SK-N-SH (cell line): ENCODE measurements around the gene CD14. TPM values are rescaled to one million over a fixed set of nuclear protein-coding genes. Genes with fewer than 3 reads are reported as not detected.
"Not testable (repeated sequence)": the region's sequence is repeated elsewhere in the genome, so short reads cannot be mapped to it uniquely, and the experiment has no call there.

ENCODE experiments used
- CTCF ChIA-PET: fragments of 300-600, 350-600 bp; formaldehyde crosslinking; extraction: SDS; loops from one replicate; lab custom pipeline; 2021; lab: Yijun Ruan, JAX
- POLR2A ChIA-PET: fragments of 350-600 bp; sonication (Branson Sonifier 250); formaldehyde crosslinking; extraction: SDS; loops from one replicate; lab custom pipeline; 2020; ENCODE audit warnings: antibody characterized with exemption, inconsistent platforms; lab: Yijun Ruan, JAX
- DNase-seq: peaks from one replicate; pipeline ENCODE4 v3.0.0; 2012
- H2AFZ ChIP-seq: fragments of 200-600 bp; sonication (generic); 2 replicates; pipeline ENCODE4 v1.8.1; 2016; ENCODE audit warnings: antibody characterized with exemption, mild to moderate bottlenecking, low read depth
- H3F3A ChIP-seq: fragments of 200-600 bp; sonication (generic); replicated peaks from 2 replicates; pipeline ENCODE3; 2016; ENCODE audit warnings: antibody characterized with exemption, mild to moderate bottlenecking; ENCODE audit not compliant: insufficient read depth
- H3K27ac ChIP-seq, 2 experiments: fragments of 200-500 bp in 1 of 2; fragments of 200-600 bp in 1 of 2; sonication (Bioruptor generic) in 1 of 2; sonication (generic), shearing (Covaris generic) in 1 of 2; 2 replicates each; pipeline versions ENCODE4 v1.5.1 to v1.6.1; 2014 to 2016; ENCODE audit warnings: low read depth in 2 of 2, inconsistent platforms in 1 of 2, low read length in 1 of 2, mild to moderate bottlenecking in 1 of 2, mixed read lengths in 1 of 2
- H3K27me3 ChIP-seq: fragments of 200-600 bp; sonication (generic), shearing (Covaris generic); 2 replicates; pipeline ENCODE4 v1.6.1; 2016; ENCODE audit warnings: mixed run types; ENCODE audit not compliant: insufficient read depth
- H3K36me3 ChIP-seq, 2 experiments: fragments of 200-500 bp in 1 of 2; fragments of 200-600 bp in 1 of 2; sonication (Bioruptor generic) in 1 of 2; sonication (generic) in 1 of 2; replicated peaks in 1 of 2; 2 replicates each; pipeline versions ENCODE3 to v1.5.1; 2014 to 2016; ENCODE audit warnings: low read length in 1 of 2, mild to moderate bottlenecking in 1 of 2; ENCODE audit not compliant: insufficient read depth in 2 of 2, control insufficient read depth in 1 of 2
- H3K4me1 ChIP-seq, 2 experiments: fragments of 200-500 bp in 1 of 2; fragments of 200-600 bp in 1 of 2; sonication (Bioruptor generic) in 1 of 2; sonication (generic), shearing (Covaris generic) in 1 of 2; 2 replicates each; pipeline versions ENCODE4 v1.5.1 to v1.6.1; 2014 to 2016; ENCODE audit warnings: low read depth in 1 of 2, low read length in 1 of 2, mixed run types in 1 of 2; ENCODE audit not compliant: insufficient read depth in 2 of 2, control insufficient read depth in 1 of 2
- H3K4me2 ChIP-seq: fragments of 200-600 bp; sonication (generic), shearing (Covaris generic); 2 replicates; pipeline ENCODE4 v1.6.1; 2017; ENCODE audit warnings: mixed run types
- H3K4me3 ChIP-seq, 2 experiments: fragments of 200-500 bp in 1 of 2; fragments of 200-600 bp in 1 of 2; sonication (Bioruptor generic) in 1 of 2; sonication (generic), shearing (Covaris generic) in 1 of 2; 2 replicates each; pipeline versions ENCODE4 v1.5.1 to v1.8.1; 2014 to 2016; ENCODE audit warnings: low read depth in 2 of 2, inconsistent platforms in 1 of 2, low read length in 1 of 2, mild to moderate bottlenecking in 1 of 2, mixed read lengths in 1 of 2, moderate library complexity in 1 of 2
- H3K79me2 ChIP-seq: fragments of 200-600 bp; sonication (generic); 2 replicates; pipeline ENCODE4 v1.8.1; 2017; ENCODE audit warnings: mild to moderate bottlenecking; ENCODE audit not compliant: insufficient read depth
- H3K9ac ChIP-seq: fragments of 200-600 bp; sonication (generic); 2 replicates; pipeline ENCODE4 v1.6.1; 2017; ENCODE audit warnings: mixed run types
- H3K9me2 ChIP-seq: fragments of 200-600 bp; sonication (generic); 2 replicates; pipeline ENCODE4 v1.6.1; 2017; ENCODE audit warnings: mixed run types
- H3K9me3 ChIP-seq: fragments of 200-600 bp; sonication (generic); 2 replicates; pipeline ENCODE4 v1.6.1; 2017; ENCODE audit warnings: mixed run types, mild to moderate bottlenecking, moderate library complexity
- H4K20me1 ChIP-seq: fragments of 200-600 bp; sonication (generic); 2 replicates; pipeline ENCODE4 v1.6.1; 2017; ENCODE audit warnings: mild to moderate bottlenecking, mixed run types; ENCODE audit not compliant: insufficient read depth
- CHD2 ChIP-seq: fragments of 150-350 bp; IDR thresholded peaks from 2 replicates; pipeline ENCODE4 v1.6.1; 2018; ENCODE audit warnings: low read length; ENCODE audit not compliant: partially characterized antibody
- CTCF ChIP-seq: fragments of 200-600 bp; sonication (generic); IDR thresholded peaks from 2 replicates; pipeline ENCODE4 v1.6.1; 2017; ENCODE audit warnings: antibody characterized with exemption, mild to moderate bottlenecking, moderate library complexity
- ELF1 ChIP-seq: IDR thresholded peaks from 2 replicates; pipeline ENCODE4 v1.4.0; 2012
- EZH2phosphoT487 ChIP-seq: fragments of 200-600 bp; sonication (generic); IDR thresholded peaks from 2 replicates; pipeline ENCODE4 v1.6.1; 2017; ENCODE audit warnings: low read depth, mixed run types, mild to moderate bottlenecking, antibody characterized with exemption, moderate library complexity, borderline replicate concordance
- FOSL2 ChIP-seq: IDR thresholded peaks from 2 replicates; pipeline ENCODE4 v1.4.0; 2012; ENCODE audit warnings: low read depth, mild to moderate bottlenecking, moderate library complexity, borderline replicate concordance
- FOXM1 ChIP-seq: IDR thresholded peaks from 2 replicates; pipeline ENCODE4 v1.4.0; 2012; ENCODE audit warnings: low read depth, mild to moderate bottlenecking
- GABPA ChIP-seq: IDR thresholded peaks from 2 replicates; pipeline ENCODE4 v1.4.0; 2012; ENCODE audit warnings: low read depth, mild to moderate bottlenecking
- GATA2 ChIP-seq: sonication (generic); formaldehyde crosslinking; IDR thresholded peaks from 2 replicates; pipeline ENCODE4 v1.5.0; 2020; ENCODE audit warnings: mild to moderate bottlenecking, missing genetic modification reagents
- JUND ChIP-seq: IDR thresholded peaks from 2 replicates; pipeline ENCODE4 v1.4.0; 2012
- MAX ChIP-seq: IDR thresholded peaks from 2 replicates; pipeline ENCODE4 v1.4.0; 2012; ENCODE audit warnings: low read depth
- MEF2A ChIP-seq: IDR thresholded peaks from 2 replicates; pipeline ENCODE4 v1.4.0; 2012; ENCODE audit warnings: low read depth, borderline replicate concordance
- MXI1 ChIP-seq: IDR thresholded peaks from 2 replicates; pipeline ENCODE4 v1.6.1; 2012; ENCODE audit warnings: mild to moderate bottlenecking, low read depth, low read length, improper control_type of control experiment
- NRF1 ChIP-seq: IDR thresholded peaks from 2 replicates; pipeline ENCODE4 v1.6.1; 2012; ENCODE audit warnings: low read depth, mild to moderate bottlenecking, low read length
- POLR2AphosphoS5 ChIP-seq: IDR thresholded peaks from 2 replicates; pipeline ENCODE4 v1.6.1; 2012; ENCODE audit warnings: low read depth, low read length
- RFX5 ChIP-seq: IDR thresholded peaks from 2 replicates; pipeline ENCODE4 v1.6.1; 2012; ENCODE audit warnings: mild to moderate bottlenecking, improper control_type of control experiment, low read length
- RXRA ChIP-seq: IDR thresholded peaks from 2 replicates; pipeline ENCODE4 v1.4.0; 2012; ENCODE audit warnings: low read depth, mild to moderate bottlenecking, borderline replicate concordance
- SIN3A ChIP-seq: IDR thresholded peaks from 2 replicates; pipeline ENCODE4 v1.6.1; 2012; ENCODE audit warnings: low read depth, mild to moderate bottlenecking, low read length, moderate library complexity, borderline replicate concordance
- TAF1 ChIP-seq: IDR thresholded peaks from 2 replicates; pipeline ENCODE4 v1.6.1; 2012; ENCODE audit warnings: low read depth, mild to moderate bottlenecking, low read length, moderate library complexity, borderline replicate concordance
- TCF12 ChIP-seq: IDR thresholded peaks from 2 replicates; pipeline ENCODE4 v1.4.0; 2012
- TEAD4 ChIP-seq: IDR thresholded peaks from 2 replicates; pipeline ENCODE4 v1.4.0; 2012; ENCODE audit warnings: mild to moderate bottlenecking, borderline replicate concordance; ENCODE audit not compliant: insufficient read depth
- USF1 ChIP-seq: IDR thresholded peaks from 2 replicates; pipeline ENCODE4 v1.4.0; 2012; ENCODE audit warnings: low read depth, borderline replicate concordance
- ZBTB33 ChIP-seq: IDR thresholded peaks from 2 replicates; pipeline ENCODE4 v1.4.0; 2012; ENCODE audit warnings: low read depth, borderline replicate concordance
- WGBS: methylation state at CpG from one replicate; pipeline ENCODE4 v1.1.6; 2017; ENCODE audit warnings: low lambda C conversion rate; 5-methylcytosine and 5-hydroxymethylcytosine counted together
- polyA plus RNA-seq, 3 experiments: library from polyadenylated mRNA; depleted of rRNA; stranded (reverse); fragments of >200 nt; gene quantifications; 2 replicates each; pipeline ENCODE4 v1.2.3, GENCODE V29; 2012

The CD14 gene
- polyA plus RNA-seq, 1 of the 3 experiments (the other 2 are of a cell fraction): 0.12 TPM

- TF ChIP-seq ELF1 (no peak), CHD2 (no peak), RXRA (no peak)
Observed at GRCh38 chr5:140603734-140604133, 29.2 kb downstream of the CD14 start (continued).

GRCh38 chr5:140603446-140603698, 29.6 kb downstream of the CD14 start:
- H3K9ac ChIP-seq, H4K20me1 ChIP-seq, H3K79me2 ChIP-seq, H3K4me3 ChIP-seq, H3F3A ChIP-seq, H3K36me3 ChIP-seq, H3K27me3 ChIP-seq, H3K4me2 ChIP-seq, POLR2A ChIA-PET, H3K27ac ChIP-seq, H3K4me1 ChIP-seq, H3K9me2 ChIP-seq, DNase-seq, H2AFZ ChIP-seq, H3K9me3 ChIP-seq, CTCF ChIA-PET: not testable (repeated sequence)
- 80% methylated on average over 4 of the region's 4 CpGs for WGBS

- H3F3A ChIP-seq: no peaks in the 10 kb centered on the region
- H4K20me1 ChIP-seq: no peaks in the 10 kb centered on the region
- H3K9ac ChIP-seq: no peak overlapping the region
- H3K36me3 ChIP-seq: no peaks in the 10 kb centered on the region
- H3K4me2 ChIP-seq: no peak overlapping the region
- ChIA-PET POLR2A (no interaction called here), CTCF (interaction anchor here (0.7 kb wide), 1 partner anchor 229 kb away, joined by 3 read pairs; no protein-coding TSS in a partner anchor)
- WGBS: 53% methylated on average over 4 of the region's 4 CpGs
- no peaks in the 10 kb centered on the region for H3K79me2 ChIP-seq
- H2AFZ ChIP-seq: no peak overlapping the region
- DNase-seq: no peak
- no peak overlapping the region for H3K4me3 ChIP-seq
- H3K27ac ChIP-seq: no peak overlapping the region
- TF ChIP-seq SIN3A (no peak), USF1 (no peak), NRF1 (no peak), MEF2A (no peak), JUND (no peak), RXRA (no peak), MAX (no peak), EZH2phosphoT487 (no peak), RFX5 (no peak), CTCF (no peak), MXI1 (no peak), TEAD4 (no peak), ZBTB33 (no peak), GATA2 (CRISPR knock-in tag) (no peak), GABPA (no peak), TAF1 (no peak), POLR2AphosphoS5 (no peak), TCF12 (no peak), FOSL2 (no peak), FOXM1 (no peak)
- H3K27me3 ChIP-seq: no peaks in the 10 kb centered on the region
- H3K9me3 ChIP-seq: no peaks in the 10 kb centered on the region
- no peaks in the 10 kb centered on the region for H3K9me2 ChIP-seq
- no peaks in the 10 kb centered on the region for H3K4me1 ChIP-seq
Observed at GRCh38 chr5:140602147-140602546, 30.8 kb downstream of the CD14 start.
